ENCODE results near the gene SPATA21.

The SPATA21 gene

GRCh38 chr1:16451841-16452528 is 14.8 kb upstream of the SPATA21 start:
- no peak for TF ChIP-seq CTCF (IDR thresholded peaks at IDR 0.05; ENCODE audit: low read depth, low read length)

GRCh38 chr1:16450863-16451481 is 13.7 kb upstream of the SPATA21 start:
- DNase-seq (ENCODE audit: extremely low read depth, low read depth), result no peak
- TF ChIP-seq CTCF (IDR thresholded peaks at IDR 0.05; ENCODE audit: low read depth, low read length), result no peak

More at GRCh38 chr1:16451841-16452528, 14.8 kb upstream of the SPATA21 start:
- DNase-seq (ENCODE audit: extremely low read depth, low read depth), result no peak

- no peak for TF ChIP-seq CTCF (IDR thresholded peaks at IDR 0.05; ENCODE audit: low read depth, low read length)
- no peak for DNase-seq (ENCODE audit: extremely low read depth, low read depth)
Observed at GRCh38 chr1:16449666-16450065, 12.4 kb upstream of the SPATA21 start.

- DNase-seq (ENCODE audit: extremely low read depth, low read depth), result no peak
- TF ChIP-seq CTCF (IDR thresholded peaks at IDR 0.05; ENCODE audit: low read depth, low read length), result no peak
Observed at GRCh38 chr1:16449065-16449464, 11.8 kb upstream of the SPATA21 start.

- no peak for DNase-seq (ENCODE audit: extremely low read depth, low read depth)
- TF ChIP-seq CTCF (IDR thresholded peaks at IDR 0.05; ENCODE audit: low read depth, low read length), result no peak
Observed at GRCh38 chr1:16447641-16448040, 10.4 kb upstream of the SPATA21 start.

GRCh38 chr1:16446116-16446515 is 8.9 kb upstream of the SPATA21 start:
- no peak for TF ChIP-seq CTCF (IDR thresholded peaks at IDR 0.05; ENCODE audit: low read depth, low read length)
- no peak for DNase-seq (ENCODE audit: extremely low read depth, low read depth)

GRCh38 chr1:16445052-16445451 is 7.8 kb upstream of the SPATA21 start:
- no peak for TF ChIP-seq CTCF (IDR thresholded peaks at IDR 0.05; ENCODE audit: low read depth, low read length)

More at GRCh38 chr1:16445052-16445451, 7.8 kb upstream of the SPATA21 start:
- no peak for DNase-seq (ENCODE audit: extremely low read depth, low read depth)

Data from AG09319 (cell line).